Parathyroid adenoma (tissue), 2 donors: ENCODE measurements around the gene SLC37A4.
"Not testable (repeated sequence)": the region's sequence is repeated elsewhere in the genome, so short reads cannot be mapped to it uniquely, and the experiment has no call there.

Experiments used
- H2AFZ ChIP-seq: fragments of 300-600 bp; sonication (generic); one replicate; pipeline ENCODE4 v1.7.0; 2017; ENCODE audit warnings: antibody characterized with exemption, mild to moderate bottlenecking
- H3K27ac ChIP-seq: fragments of 300-600 bp; sonication (generic); one replicate; pipeline ENCODE4 v1.7.0; 2017
- H3K27me3 ChIP-seq: fragments of 300-600 bp; sonication (generic); one replicate; pipeline ENCODE4 v1.7.0; 2017; ENCODE audit warnings: low read length; ENCODE audit not compliant: control insufficient read depth, insufficient read depth
- H3K36me3 ChIP-seq: fragments of 300-600 bp; sonication (generic); one replicate; pipeline ENCODE4 v1.7.0; 2017; ENCODE audit warnings: low read length; ENCODE audit not compliant: control insufficient read depth, insufficient read depth
- H3K4me1 ChIP-seq: fragments of 300-600 bp; sonication (generic); one replicate; pipeline ENCODE4 v1.7.0; 2017; ENCODE audit warnings: control low read depth
- H3K4me2 ChIP-seq: fragments of 300-600 bp; sonication (generic); one replicate; pipeline ENCODE4 v1.7.0; 2017; ENCODE audit warnings: low read length
- H3K4me3 ChIP-seq: fragments of 300-600 bp; sonication (generic); one replicate; pipeline ENCODE4 v1.7.0; 2017; ENCODE audit warnings: low read depth, low read length
- H3K79me2 ChIP-seq: fragments of 300-600 bp; sonication (generic); one replicate; pipeline ENCODE4 v1.7.0; 2017; ENCODE audit warnings: control low read depth
- H3K9ac ChIP-seq: fragments of 300-600 bp; sonication (generic); one replicate; pipeline ENCODE4 v1.7.0; 2017; ENCODE audit warnings: mild to moderate bottlenecking
- H3K9me3 ChIP-seq: fragments of 300-600 bp; sonication (generic); one replicate; pipeline ENCODE4 v1.7.0; 2017; ENCODE audit warnings: low read length; ENCODE audit not compliant: control insufficient read depth
- TF ChIP-seq, protein P1 (sequence below): fragments of 300-600 bp; sonication (generic); IDR thresholded peaks from one replicate; pipeline ENCODE4 v1.7.0; 2017; ENCODE audit warnings: antibody characterized with exemption, mild to moderate bottlenecking
- donor health status: primary hyperparathyroidism.

SLC37A4 gene

DNA sequence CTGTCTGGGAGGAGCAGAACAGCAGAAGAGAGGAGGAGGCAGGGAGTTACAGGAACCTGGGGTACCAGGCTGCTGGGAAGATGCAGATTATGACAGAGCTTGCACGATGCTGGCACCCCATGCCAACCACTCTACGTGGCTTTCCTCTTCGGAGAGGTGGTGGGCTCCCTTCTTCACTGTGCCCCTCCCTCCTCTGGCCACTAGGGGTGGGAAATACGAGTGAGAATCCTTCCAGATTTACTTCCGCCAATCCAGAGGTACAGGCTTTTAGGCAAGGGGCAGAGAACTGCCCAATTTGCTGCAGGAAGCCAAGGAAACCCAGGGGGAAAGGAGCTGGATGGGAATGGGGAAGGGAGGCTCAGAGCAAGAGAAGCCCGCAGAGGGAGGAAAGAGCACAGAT, 14.0 kb upstream of the SLC37A4 start:
- Histone ChIP-seq H3K4me3 (no peak overlapping the region), H3K9ac (no peak overlapping the region), H3K36me3 (no peaks in the 10 kb centered on the region), H3K27me3 (no peaks in the 10 kb centered on the region), H3K4me1 (no peaks in the 10 kb centered on the region), H2AFZ (no peak overlapping the region), H3K9me3 (no peaks in the 10 kb centered on the region), H3K27ac (no peak overlapping the region), H3K79me2 (no peaks in the 10 kb centered on the region), H3K4me2 (no peak overlapping the region)
- TF ChIP-seq, protein P1, sequence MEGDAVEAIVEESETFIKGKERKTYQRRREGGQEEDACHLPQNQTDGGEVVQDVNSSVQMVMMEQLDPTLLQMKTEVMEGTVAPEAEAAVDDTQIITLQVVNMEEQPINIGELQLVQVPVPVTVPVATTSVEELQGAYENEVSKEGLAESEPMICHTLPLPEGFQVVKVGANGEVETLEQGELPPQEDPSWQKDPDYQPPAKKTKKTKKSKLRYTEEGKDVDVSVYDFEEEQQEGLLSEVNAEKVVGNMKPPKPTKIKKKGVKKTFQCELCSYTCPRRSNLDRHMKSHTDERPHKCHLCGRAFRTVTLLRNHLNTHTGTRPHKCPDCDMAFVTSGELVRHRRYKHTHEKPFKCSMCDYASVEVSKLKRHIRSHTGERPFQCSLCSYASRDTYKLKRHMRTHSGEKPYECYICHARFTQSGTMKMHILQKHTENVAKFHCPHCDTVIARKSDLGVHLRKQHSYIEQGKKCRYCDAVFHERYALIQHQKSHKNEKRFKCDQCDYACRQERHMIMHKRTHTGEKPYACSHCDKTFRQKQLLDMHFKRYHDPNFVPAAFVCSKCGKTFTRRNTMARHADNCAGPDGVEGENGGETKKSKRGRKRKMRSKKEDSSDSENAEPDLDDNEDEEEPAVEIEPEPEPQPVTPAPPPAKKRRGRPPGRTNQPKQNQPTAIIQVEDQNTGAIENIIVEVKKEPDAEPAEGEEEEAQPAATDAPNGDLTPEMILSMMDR, result no peak

DNA sequence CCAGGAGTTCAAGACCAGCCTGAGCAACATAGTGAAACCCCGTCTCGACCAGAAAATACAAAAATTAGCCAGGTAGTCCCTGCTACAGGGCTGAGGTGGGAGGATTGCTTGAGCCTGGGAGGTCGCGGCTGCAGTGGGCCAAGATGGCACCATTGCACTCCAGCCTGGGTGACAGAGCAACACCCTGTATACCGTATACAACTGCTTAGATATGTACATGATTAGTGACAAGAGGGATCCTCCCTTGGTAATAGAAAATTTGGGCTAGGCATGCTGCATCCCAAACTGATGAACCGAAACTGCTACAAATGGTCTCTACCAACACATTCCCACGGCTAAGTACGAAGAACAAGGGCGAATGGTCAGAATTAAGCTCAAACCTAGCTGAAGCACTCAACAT, 12.2 kb upstream of the SLC37A4 start:
- Histone ChIP-seq H3K9ac (no peak overlapping the region), H3K27me3 (no peaks in the 10 kb centered on the region), H2AFZ (no peak overlapping the region), H3K79me2 (no peaks in the 10 kb centered on the region), H3K4me2 (no peak overlapping the region), H3K4me3 (no peak overlapping the region), H3K36me3 (no peaks in the 10 kb centered on the region), H3K27ac (no peak overlapping the region), H3K9me3 (no peaks in the 10 kb centered on the region), H3K4me1 (no peaks in the 10 kb centered on the region)
- TF ChIP-seq, protein P1, result no peak

DNA sequence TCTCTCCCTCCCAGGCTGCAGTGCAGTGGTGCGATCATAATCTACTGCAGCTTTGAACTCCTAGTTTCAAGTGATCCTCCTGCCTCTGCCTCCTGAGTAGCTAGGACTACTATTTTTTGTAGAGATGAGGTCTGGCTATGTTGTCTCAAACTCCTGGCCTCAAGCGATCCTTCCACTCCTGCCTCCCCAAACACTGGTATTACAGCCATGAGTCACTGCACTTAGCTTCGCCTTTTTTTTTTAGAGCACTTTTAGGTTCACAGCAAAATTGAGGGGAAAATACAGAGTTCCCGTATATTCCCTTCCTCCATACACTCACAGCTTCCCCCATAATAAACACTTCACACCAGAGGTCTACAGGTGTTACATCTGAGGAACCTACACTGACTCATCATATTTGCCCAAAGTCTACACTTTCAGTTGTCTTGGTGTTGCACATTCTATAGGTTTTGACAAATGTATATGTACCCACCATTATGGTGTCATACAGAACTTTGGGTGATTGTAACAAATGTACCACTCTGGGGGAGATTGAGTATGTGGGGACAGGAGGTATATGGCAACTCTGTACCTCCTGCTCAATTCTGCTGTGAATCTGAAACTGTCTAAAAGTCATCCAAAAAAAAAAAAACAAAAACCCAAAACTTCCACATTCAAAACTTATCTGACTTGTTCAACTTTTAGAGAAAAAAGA, 11.3 kb upstream of the SLC37A4 start:
- Histone ChIP-seq H3K36me3 (no peaks in the 10 kb centered on the region), H2AFZ (no peak overlapping the region), H3K79me2 (no peaks in the 10 kb centered on the region), H3K4me1 (no peaks in the 10 kb centered on the region), H3K27ac (no peak overlapping the region), H3K4me2 (no peak overlapping the region), H3K9me3 (no peaks in the 10 kb centered on the region), H3K4me3 (no peak overlapping the region), H3K9ac (no peak overlapping the region), H3K27me3 (no peaks in the 10 kb centered on the region)
- TF ChIP-seq, protein P1, result no peak

DNA sequence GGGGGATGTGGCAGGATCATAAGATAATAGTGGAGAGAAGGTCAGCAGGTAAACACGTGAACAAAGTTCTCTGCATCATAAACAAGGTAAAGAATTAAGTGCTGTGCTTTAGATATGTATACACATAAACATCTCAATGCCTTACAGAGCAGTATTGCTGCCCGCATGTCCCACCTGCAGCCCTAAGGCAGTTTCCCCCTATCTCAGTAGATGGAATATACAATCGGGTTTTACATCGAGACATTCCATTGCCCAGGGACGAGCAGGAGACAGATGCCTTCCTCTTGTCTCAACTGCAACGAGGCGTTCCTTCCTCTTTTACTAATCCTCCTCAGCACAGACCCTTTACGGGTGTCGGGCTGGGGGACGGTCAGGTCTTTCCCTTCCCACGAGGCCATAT, 8.8 kb upstream of the SLC37A4 start:
- not testable (repeated sequence) for H3K4me3 ChIP-seq, H3K4me1 ChIP-seq, H3K9ac ChIP-seq, H3K27me3 ChIP-seq, H3K9me3 ChIP-seq, H3K79me2 ChIP-seq, H3K36me3 ChIP-seq, H3K27ac ChIP-seq, H2AFZ ChIP-seq, H3K4me2 ChIP-seq

DNA sequence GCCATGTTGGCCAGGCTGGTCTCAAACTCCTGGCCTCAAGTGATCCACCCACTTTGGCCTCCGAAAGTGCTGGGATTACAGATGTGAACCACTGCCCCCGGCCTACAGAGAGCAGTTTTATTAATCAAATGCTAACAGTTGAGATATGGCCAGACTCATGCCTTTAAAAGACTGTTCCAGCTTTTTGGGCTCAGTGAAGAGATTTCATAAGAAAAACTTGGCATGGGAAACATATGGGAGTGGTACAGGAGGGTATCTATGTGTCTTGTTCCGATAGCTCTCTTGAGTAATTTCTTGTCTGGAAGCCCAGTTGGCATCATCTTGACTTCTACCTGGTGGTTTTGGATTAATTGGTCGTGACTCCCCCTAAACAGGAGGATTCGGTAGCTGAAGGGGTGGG, 8.2 kb upstream of the SLC37A4 start:
- no peaks in the 10 kb centered on the region for H3K9me3 ChIP-seq
- no peaks in the 10 kb centered on the region for H3K36me3 ChIP-seq
- H3K4me2 ChIP-seq, result no peak overlapping the region
- no peak overlapping the region for H2AFZ ChIP-seq
- H3K27ac ChIP-seq, result no peak overlapping the region
- no peaks in the 10 kb centered on the region for H3K27me3 ChIP-seq
- H3K79me2 ChIP-seq, result no peaks in the 10 kb centered on the region
- no peak overlapping the region for H3K4me3 ChIP-seq
- H3K9ac ChIP-seq, result no peak overlapping the region
- TF ChIP-seq, protein P1, result no peak
- no peaks in the 10 kb centered on the region for H3K4me1 ChIP-seq
